Measurements from ENCODE around the gene KRTAP2-4. TPM values are rescaled to one million over a fixed set of nuclear protein-coding genes. Genes with fewer than 3 reads are reported as not detected.
"Not testable (repeated sequence)": the region's sequence is repeated elsewhere in the genome, so short reads cannot be mapped to it uniquely, and the experiment has no call there.

The KRTAP2-4 gene
- not detected in 2 replicates for total RNA-seq

GRCh38 chr17:41065829-41066624, at the start of gene KRTAP2-4:
KRTAP2-4 (minus strand) TSS chr17:41065879; CDS start chr17:41065845, 34 bp downstream.
- no peak for DNase-seq (ENCODE audit: low read depth, low spot score)

- DNase-seq (ENCODE audit: low read depth, low spot score) = no peak
These were observed 45.6 kb upstream of the KRTAP2-4 start for GRCh38 chr17:41111151-41111885.

- not testable (repeated sequence) for DNase-seq (ENCODE audit: low read depth, low spot score)
These were observed 43.2 kb upstream of the KRTAP2-4 start for GRCh38 chr17:41108728-41109386.

- DNase-seq (ENCODE audit: low read depth, low spot score) = no peak
These were observed 42.3 kb upstream of the KRTAP2-4 start for GRCh38 chr17:41107941-41108450.

GRCh38 chr17:41105347-41105746, 39.7 kb upstream of the KRTAP2-4 start, which contains the start of gene KRTAP4-9:
KRTAP4-9 (plus strand) TSS chr17:41105389; CDS start chr17:41105389, 0 bp downstream.
- not testable (repeated sequence) for DNase-seq (ENCODE audit: low read depth, low spot score)

- not testable (repeated sequence) for DNase-seq (ENCODE audit: low read depth, low spot score)
These were observed 38.8 kb upstream of the KRTAP2-4 start for GRCh38 chr17:41104386-41105038.

- no peak for DNase-seq (ENCODE audit: low read depth, low spot score)
These were observed 38.2 kb upstream of the KRTAP2-4 start for GRCh38 chr17:41103896-41104295.

- no peak for DNase-seq (ENCODE audit: low read depth, low spot score)
These were observed 36.0 kb upstream of the KRTAP2-4 start, which contains the start of gene KRTAP4-16 for GRCh38 chr17:41101586-41102259. KRTAP4-16 (minus strand) TSS chr17:41102209; CDS start chr17:41102209, 0 bp downstream.

GRCh38 chr17:41099682-41100480, 34.2 kb upstream of the KRTAP2-4 start:
- DNase-seq (ENCODE audit: low read depth, low spot score) = peak; percentile 5

- DNase-seq (ENCODE audit: low read depth, low spot score) = no peak
These were observed 32.8 kb upstream of the KRTAP2-4 start for GRCh38 chr17:41098481-41098880.

- no peak for DNase-seq (ENCODE audit: low read depth, low spot score)
These were observed 32.4 kb upstream of the KRTAP2-4 start, which contains the start of gene KRTAP4-8 for GRCh38 chr17:41098042-41098441. KRTAP4-8 (minus strand) TSS chr17:41098142; CDS start chr17:41098084, 58 bp downstream.

- DNase-seq (ENCODE audit: low read depth, low spot score) = no peak
These were observed 30.4 kb upstream of the KRTAP2-4 start for GRCh38 chr17:41096055-41096454.

- not testable (repeated sequence) for DNase-seq (ENCODE audit: low read depth, low spot score)
These were observed 23.2 kb upstream of the KRTAP2-4 start for GRCh38 chr17:41088760-41089352.

GRCh38 chr17:41084100-41084856, 18.6 kb upstream of the KRTAP2-4 start, which contains the start of gene KRTAP4-7:
KRTAP4-7 (plus strand) TSS chr17:41084150; CDS start chr17:41084207, 57 bp downstream.
- not testable (repeated sequence) for DNase-seq (ENCODE audit: low read depth, low spot score)

- DNase-seq (ENCODE audit: low read depth, low spot score) = not testable (repeated sequence)
These were observed 17.7 kb upstream of the KRTAP2-4 start for GRCh38 chr17:41083427-41083826.

- no peak for DNase-seq (ENCODE audit: low read depth, low spot score)
These were observed 16.9 kb upstream of the KRTAP2-4 start for GRCh38 chr17:41082626-41083025.

- DNase-seq (ENCODE audit: low read depth, low spot score) = no peak
These were observed 11.1 kb upstream of the KRTAP2-4 start for GRCh38 chr17:41076788-41077187.

- DNase-seq (ENCODE audit: low read depth, low spot score) = no peak
These were observed 8.0 kb upstream of the KRTAP2-4 start for GRCh38 chr17:41073676-41074075.

Data from pulmonary artery endothelial cell (primary cell).